ENCODE results near the gene UGT1A5. TPM values are rescaled to one million over a fixed set of nuclear protein-coding genes. Genes with fewer than 3 reads are reported as not detected.
"Not testable (repeated sequence)": the region's sequence is repeated elsewhere in the genome, so short reads cannot be mapped to it uniquely, and the experiment has no call there.

The UGT1A5 gene
- total RNA-seq, 1 donor from 2014 or later, result not detected

DNA sequence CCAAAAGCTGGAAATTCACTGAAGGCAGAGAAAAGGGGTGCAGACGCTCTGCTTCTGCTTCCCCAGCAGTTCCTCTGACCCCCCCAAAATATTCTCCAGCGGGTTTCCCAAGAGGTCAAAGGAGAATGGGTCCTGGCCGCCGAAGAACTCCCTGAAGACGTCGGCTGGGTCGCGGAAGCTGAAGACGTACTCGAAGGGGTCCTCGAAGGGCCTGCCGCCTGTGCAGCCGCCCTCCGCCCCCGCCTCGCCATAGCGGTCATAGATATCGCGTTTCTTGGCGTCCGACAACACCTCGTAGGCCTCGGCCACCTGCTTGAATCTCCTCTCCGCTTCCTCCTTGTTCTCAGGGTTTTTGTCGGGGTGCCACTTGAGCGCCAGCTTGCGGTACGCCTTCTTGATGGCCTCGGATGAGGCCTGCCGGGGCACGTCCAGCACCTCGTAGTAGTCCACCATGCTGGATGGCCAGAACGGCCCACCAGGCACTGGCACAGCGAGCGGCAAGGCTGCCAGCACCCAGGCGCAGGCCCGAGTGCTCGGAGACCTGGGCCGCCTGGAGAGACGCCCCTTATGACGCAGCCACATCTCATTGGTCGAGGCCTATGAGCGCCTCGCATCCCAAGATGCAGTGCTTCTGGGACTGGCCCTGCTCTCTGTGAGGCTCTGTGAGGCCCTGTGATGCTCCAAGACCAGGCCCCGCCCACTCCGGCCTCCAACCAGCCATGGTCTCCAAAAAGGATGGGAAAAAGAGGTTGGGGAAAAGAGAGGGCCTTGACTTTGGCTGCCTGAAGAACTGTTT is 31.0 kb downstream of the UGT1A5 start:
- Mint-ChIP-seq H3K27me3 (ENCODE audit: insufficient read depth, low read depth) (peaks cover 6% of the 10 kb centered on the region), H3K9me3 (peaks cover 9% of the 10 kb centered on the region), H3K27ac (no peak overlapping the region), H3K4me3 (no peak overlapping the region), H3K36me3 (no peaks in the 10 kb centered on the region), H3K4me1 (peaks cover 5% of the 10 kb centered on the region)
- H3K9me3 ChIP-seq (ENCODE audit: low read depth), result no peaks in the 10 kb centered on the region
- H3K4me1 ChIP-seq, result no peaks in the 10 kb centered on the region
- no peaks in the 10 kb centered on the region for H4K20me1 ChIP-seq (ENCODE audit: low read depth)
- no peak overlapping the region for H2AFZ ChIP-seq (replicated peaks)
- no peaks in the 10 kb centered on the region for H3K36me3 ChIP-seq
- H3F3A ChIP-seq (ENCODE audit: low read depth), result no peaks in the 10 kb centered on the region
- TF ChIP-seq, protein P1, sequence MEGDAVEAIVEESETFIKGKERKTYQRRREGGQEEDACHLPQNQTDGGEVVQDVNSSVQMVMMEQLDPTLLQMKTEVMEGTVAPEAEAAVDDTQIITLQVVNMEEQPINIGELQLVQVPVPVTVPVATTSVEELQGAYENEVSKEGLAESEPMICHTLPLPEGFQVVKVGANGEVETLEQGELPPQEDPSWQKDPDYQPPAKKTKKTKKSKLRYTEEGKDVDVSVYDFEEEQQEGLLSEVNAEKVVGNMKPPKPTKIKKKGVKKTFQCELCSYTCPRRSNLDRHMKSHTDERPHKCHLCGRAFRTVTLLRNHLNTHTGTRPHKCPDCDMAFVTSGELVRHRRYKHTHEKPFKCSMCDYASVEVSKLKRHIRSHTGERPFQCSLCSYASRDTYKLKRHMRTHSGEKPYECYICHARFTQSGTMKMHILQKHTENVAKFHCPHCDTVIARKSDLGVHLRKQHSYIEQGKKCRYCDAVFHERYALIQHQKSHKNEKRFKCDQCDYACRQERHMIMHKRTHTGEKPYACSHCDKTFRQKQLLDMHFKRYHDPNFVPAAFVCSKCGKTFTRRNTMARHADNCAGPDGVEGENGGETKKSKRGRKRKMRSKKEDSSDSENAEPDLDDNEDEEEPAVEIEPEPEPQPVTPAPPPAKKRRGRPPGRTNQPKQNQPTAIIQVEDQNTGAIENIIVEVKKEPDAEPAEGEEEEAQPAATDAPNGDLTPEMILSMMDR (IDR thresholded peaks at IDR 0.05), result no peak
- no peak for TF ChIP-seq EZH2phosphoT487 (IDR thresholded peaks at IDR 0.05)
- TF ChIP-seq EZH2 (IDR thresholded peaks at IDR 0.05), result no peak
- no peak for DNase-seq (ENCODE audit: low spot score)
- H3K9ac ChIP-seq, result no peak overlapping the region
- H3K27me3 ChIP-seq, result no peaks in the 10 kb centered on the region
- no peak overlapping the region for H3K4me3 ChIP-seq
- no peak overlapping the region for H3K4me2 ChIP-seq
- no peak overlapping the region for H3K27ac ChIP-seq
- H3K79me2 ChIP-seq (ENCODE audit: low read depth), result no peaks in the 10 kb centered on the region

DNA sequence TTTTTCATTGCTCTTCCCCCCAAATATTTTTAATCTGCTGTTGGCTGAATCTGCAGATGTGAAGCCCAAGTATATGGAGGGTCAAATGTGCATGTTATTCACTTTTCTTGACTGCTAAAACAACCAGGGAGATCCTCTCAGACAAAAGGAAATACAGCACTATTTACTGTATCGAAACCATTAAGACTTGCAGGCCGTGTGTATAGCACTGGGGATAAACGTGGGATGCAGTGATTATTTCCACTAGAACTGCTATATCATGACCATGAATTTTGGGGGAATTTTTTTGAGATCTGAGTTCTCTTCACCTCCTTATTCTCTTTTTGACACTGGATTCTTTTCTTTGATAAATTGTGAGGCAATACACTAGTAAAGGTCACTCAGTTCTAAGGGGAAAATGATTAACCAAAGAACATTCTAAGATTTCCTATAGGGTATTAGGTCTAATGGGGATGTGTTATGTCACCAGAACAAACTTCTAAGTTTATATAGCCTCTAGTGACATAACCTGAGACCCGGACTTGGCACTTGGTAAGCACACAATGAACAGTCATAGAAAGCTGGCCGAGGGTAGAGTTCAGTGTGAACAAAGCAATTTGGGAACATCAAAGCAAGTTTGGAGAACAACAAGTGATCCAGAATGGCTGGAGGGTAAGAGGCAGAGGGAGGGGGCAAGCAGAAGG is 32.5 kb downstream of the UGT1A5 start:
- peaks cover 14% of the 10 kb centered on the region for H3K9me3 Mint-ChIP-seq
- no peak overlapping the region for H3K27ac Mint-ChIP-seq
- TF ChIP-seq EZH2 (IDR thresholded peaks at IDR 0.05) (no peak), EZH2phosphoT487 (IDR thresholded peaks at IDR 0.05) (no peak)
- TF ChIP-seq, protein P1 (IDR thresholded peaks at IDR 0.05), result no peak
- Histone ChIP-seq H3K4me1 (no peaks in the 10 kb centered on the region), H3K4me2 (no peak overlapping the region), H3K27ac (no peak overlapping the region), H2AFZ (replicated peaks) (no peak overlapping the region), H3K9me3 (ENCODE audit: low read depth) (no peaks in the 10 kb centered on the region), H3K27me3 (no peaks in the 10 kb centered on the region), H3K4me3 (no peak overlapping the region), H3K36me3 (no peaks in the 10 kb centered on the region), H3K79me2 (ENCODE audit: low read depth) (no peaks in the 10 kb centered on the region), H3K9ac (no peak overlapping the region), H4K20me1 (ENCODE audit: low read depth) (no peaks in the 10 kb centered on the region), H3F3A (ENCODE audit: low read depth) (no peaks in the 10 kb centered on the region)
- no peak overlapping the region for H3K4me3 Mint-ChIP-seq
- H3K36me3 Mint-ChIP-seq, result no peaks in the 10 kb centered on the region
- DNase-seq (ENCODE audit: low spot score), result no peak
- H3K4me1 Mint-ChIP-seq, result peaks cover 5% of the 10 kb centered on the region
- H3K27me3 Mint-ChIP-seq (ENCODE audit: insufficient read depth, low read depth), result peaks cover 6% of the 10 kb centered on the region

DNA sequence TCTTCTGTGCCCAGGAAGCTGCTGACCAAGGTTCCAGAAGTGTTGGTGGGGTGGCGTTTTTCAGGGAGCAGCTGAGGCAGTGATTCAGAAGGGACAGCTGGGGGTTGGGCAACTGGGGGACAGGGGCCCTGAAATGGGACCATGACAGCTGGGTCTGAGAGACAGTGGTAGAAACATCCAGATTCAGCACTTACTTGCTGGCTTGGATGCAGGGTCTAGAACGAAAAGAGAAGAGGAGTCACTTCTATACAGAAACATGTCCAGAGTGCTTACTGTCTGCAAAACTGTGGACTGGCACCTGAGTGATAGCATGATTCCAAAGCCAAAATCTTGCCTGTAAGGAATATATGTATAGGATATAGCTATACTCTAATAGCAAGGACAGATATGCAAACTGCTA is 33.1 kb downstream of the UGT1A5 start:
- H3K27me3 ChIP-seq; H3K27ac Mint-ChIP-seq; H3K4me1 ChIP-seq; H3K27me3 Mint-ChIP-seq (ENCODE audit: insufficient read depth, low read depth); H3K27ac ChIP-seq; H3K4me3 ChIP-seq; H3K9ac ChIP-seq; DNase-seq (ENCODE audit: low spot score); H2AFZ ChIP-seq (replicated peaks); H3K4me3 Mint-ChIP-seq; H3K4me2 ChIP-seq; H3F3A ChIP-seq (ENCODE audit: low read depth); H3K79me2 ChIP-seq (ENCODE audit: low read depth); H3K36me3 ChIP-seq; H3K9me3 ChIP-seq (ENCODE audit: low read depth); H3K4me1 Mint-ChIP-seq; H3K36me3 Mint-ChIP-seq; H4K20me1 ChIP-seq (ENCODE audit: low read depth): not testable (repeated sequence)
- H3K9me3 Mint-ChIP-seq, result peaks cover 17% of the 10 kb centered on the region

Data from neural progenitor cell (in vitro differentiated cells).